SU-DHL-6 (cell line): ENCODE measurements around the gene ASTN2.

Source experiments
- H2AFZ ChIP-seq: fragments of 200-600 bp; sonication (generic); 2 replicates; pipeline ENCODE4 v1.6.1; 2014; ENCODE audit warnings: low read depth, mild to moderate bottlenecking, moderate library complexity, mixed read lengths, antibody characterized with exemption, low read length; ENCODE audit not compliant: severe bottlenecking
- H3F3A ChIP-seq: fragments of 200-600 bp; shearing (Covaris generic); 2 replicates; pipeline ENCODE4 v1.6.0; 2016; ENCODE audit warnings: antibody characterized with exemption, mild to moderate bottlenecking; ENCODE audit not compliant: insufficient read depth
- H3K27ac ChIP-seq: fragments of 200-600 bp; sonication (generic); 2 replicates; pipeline ENCODE4 v1.5.1; 2016; ENCODE audit warnings: low read depth, mild to moderate bottlenecking, low read length, moderate library complexity, mixed read lengths
- H3K27me3 ChIP-seq: fragments of 200-600 bp; sonication (generic), shearing (Covaris generic); 2 replicates; pipeline ENCODE4 v1.6.0; 2014; ENCODE audit warnings: mild to moderate bottlenecking, low read length
- H3K36me3 ChIP-seq: fragments of 200-600 bp; sonication (generic); 2 replicates; pipeline ENCODE4 v1.6.1; 2014; ENCODE audit warnings: mild to moderate bottlenecking, low read length, mixed read lengths
- H3K4me2 ChIP-seq: fragments of 300-600, 200-600 bp; shearing (Covaris generic), sonication (generic); 2 replicates; pipeline ENCODE4 v1.6.0; 2014; ENCODE audit warnings: low read length, low read depth, mild to moderate bottlenecking; ENCODE audit not compliant: poor library complexity, severe bottlenecking
- H3K4me3 ChIP-seq: fragments of 200-600 bp; sonication (generic); 2 replicates; pipeline ENCODE4 v1.5.1; 2014; ENCODE audit warnings: antibody characterized with exemption, low read length, mild to moderate bottlenecking, mixed read lengths; ENCODE audit not compliant: insufficient read depth, poor library complexity, severe bottlenecking
- H3K79me2 ChIP-seq: fragments of 200-600 bp; sonication (generic); 2 replicates; pipeline ENCODE4 v1.6.1; 2014; ENCODE audit warnings: mild to moderate bottlenecking, low read length, moderate library complexity; ENCODE audit not compliant: insufficient read depth
- H3K9ac ChIP-seq: fragments of 200-600 bp; sonication (generic); 2 replicates; pipeline ENCODE4 v1.7.0; 2014; ENCODE audit warnings: mild to moderate bottlenecking, low read length
- H3K9me2 ChIP-seq: fragments of 200-600 bp; sonication (generic); replicated peaks from 2 replicates; pipeline ENCODE4 v1.6.1; 2014; ENCODE audit warnings: low read length; ENCODE audit not compliant: insufficient read depth
- H3K9me3 ChIP-seq: fragments of 200-600 bp; sonication (generic); 2 replicates; pipeline ENCODE4 v1.6.1; 2014; ENCODE audit warnings: low read length, mixed read lengths; ENCODE audit not compliant: insufficient read depth
- H4K20me1 ChIP-seq: fragments of 200-600 bp; sonication (generic); 2 replicates; pipeline ENCODE4 v1.6.1; 2014; ENCODE audit warnings: low read depth, mild to moderate bottlenecking, antibody characterized with exemption, low read length, moderate library complexity, mixed read lengths
- CTCF ChIP-seq: fragments of 200-600 bp; sonication (generic); IDR thresholded peaks from one replicate; pipeline ENCODE4 v1.5.1; 2017; ENCODE audit warnings: antibody characterized with exemption, mild to moderate bottlenecking, low read length, moderate library complexity; ENCODE audit not compliant: insufficient read depth, poor library complexity, severe bottlenecking
- EZH2phosphoT487 ChIP-seq: fragments of 200-600 bp; sonication (generic), shearing (Covaris generic); conservative IDR thresholded peaks from 2 replicates; pipeline ENCODE4 v1.6.1; 2018; ENCODE audit warnings: mild to moderate bottlenecking, antibody characterized with exemption, low read length, moderate library complexity, mixed read lengths

Gene ASTN2

GRCh38 chr9:117063721-117064471 lies 351.0 kb downstream of the ASTN2 start:
- Histone ChIP-seq H3K36me3 (no peaks in the 10 kb centered on the region), H3K27me3 (no peaks in the 10 kb centered on the region), H2AFZ (no peak overlapping the region), H3K4me3 (no peak overlapping the region), H4K20me1 (no peaks in the 10 kb centered on the region), H3K4me2 (no peak overlapping the region), H3K9ac (no peak overlapping the region), H3K27ac (no peak overlapping the region), H3K9me2 (no peaks in the 10 kb centered on the region), H3F3A (no peaks in the 10 kb centered on the region), H3K9me3 (no peaks in the 10 kb centered on the region), H3K79me2 (no peaks in the 10 kb centered on the region)
- no peak for TF ChIP-seq CTCF
- TF ChIP-seq EZH2phosphoT487, result no peak

GRCh38 chr9:117060963-117061362 lies 353.9 kb downstream of the ASTN2 start:
- no peaks in the 10 kb centered on the region for H3K27me3 ChIP-seq
- H3K9ac ChIP-seq, result no peak overlapping the region
- no peaks in the 10 kb centered on the region for H3K36me3 ChIP-seq
- no peaks in the 10 kb centered on the region for H3K9me3 ChIP-seq
- H2AFZ ChIP-seq, result no peak overlapping the region
- H3K4me2 ChIP-seq, result no peak overlapping the region
- H4K20me1 ChIP-seq, result no peaks in the 10 kb centered on the region
- H3K9me2 ChIP-seq, result no peaks in the 10 kb centered on the region
- H3K79me2 ChIP-seq, result no peaks in the 10 kb centered on the region
- no peaks in the 10 kb centered on the region for H3F3A ChIP-seq
- H3K4me3 ChIP-seq, result no peak overlapping the region
- TF ChIP-seq CTCF (no peak), EZH2phosphoT487 (no peak)
- H3K27ac ChIP-seq, result no peak overlapping the region

- Histone ChIP-seq H3K9me3 (no peaks in the 10 kb centered on the region), H3K79me2 (no peaks in the 10 kb centered on the region), H2AFZ (no peak overlapping the region), H3K9ac (no peak overlapping the region), H3K27ac (no peak overlapping the region), H3K4me3 (no peak overlapping the region), H4K20me1 (no peaks in the 10 kb centered on the region), H3K27me3 (no peaks in the 10 kb centered on the region), H3F3A (no peaks in the 10 kb centered on the region), H3K36me3 (no peaks in the 10 kb centered on the region), H3K9me2 (no peaks in the 10 kb centered on the region), H3K4me2 (no peak overlapping the region)
- TF ChIP-seq EZH2phosphoT487 (no peak), CTCF (no peak)
Observed at GRCh38 chr9:117050007-117050406, 364.9 kb downstream of the ASTN2 start.
